Mesothelial cell of epicardium (in vitro differentiated cells): ENCODE measurements around the gene ATP6V0D1. TPM values are rescaled to one million over a fixed set of nuclear protein-coding genes. Genes with fewer than 3 reads are reported as not detected.
"Not testable (repeated sequence)": the region's sequence is repeated elsewhere in the genome, so short reads cannot be mapped to it uniquely, and the experiment has no call there.

ENCODE experiments used
- DNase-seq, 2 experiments: peaks; one replicate each; pipeline ENCODE4 v3.0.0; 2021; ENCODE audit warnings: low spot score in 2 of 2; ENCODE audit not compliant: unreplicated experiment in 2 of 2
- H3K27ac Mint-ChIP-seq: 2 replicates; pipeline ENCODE4 v1.8.0; 2021; ENCODE audit warnings: mixed read lengths
- H3K27me3 Mint-ChIP-seq: 2 replicates; pipeline ENCODE4 v1.8.0; 2021; ENCODE audit warnings: low read depth, mixed read lengths
- H3K36me3 Mint-ChIP-seq: 2 replicates; pipeline ENCODE4 v1.8.0; 2021; ENCODE audit warnings: mixed read lengths
- H3K4me1 Mint-ChIP-seq: 2 replicates; pipeline ENCODE4 v1.8.0; 2021; ENCODE audit warnings: mixed read lengths
- H3K4me3 Mint-ChIP-seq: 2 replicates; pipeline ENCODE4 v1.8.0; 2021; ENCODE audit warnings: mild to moderate bottlenecking, moderate library complexity, mixed read lengths
- H3K9me3 Mint-ChIP-seq: 2 replicates; pipeline ENCODE4 v1.8.0; 2021; ENCODE audit warnings: mixed read lengths
- total RNA-seq: library from RNA; stranded (reverse); gene quantifications from 3 replicates; pipeline ENCODE4 v1.2.1, GENCODE V29; 2021
- TF ChIP-seq, protein P1 (sequence below): fragments of 200-600 bp; sonication (generic); IDR thresholded peaks from one replicate; pipeline ENCODE4 v1.5.0; 2021; ENCODE audit warnings: antibody characterized with exemption; ENCODE audit not compliant: unreplicated experiment

ATP6V0D1 gene
- total RNA-seq, 1 donor from 2014 or later = 53.7 TPM

DNA sequence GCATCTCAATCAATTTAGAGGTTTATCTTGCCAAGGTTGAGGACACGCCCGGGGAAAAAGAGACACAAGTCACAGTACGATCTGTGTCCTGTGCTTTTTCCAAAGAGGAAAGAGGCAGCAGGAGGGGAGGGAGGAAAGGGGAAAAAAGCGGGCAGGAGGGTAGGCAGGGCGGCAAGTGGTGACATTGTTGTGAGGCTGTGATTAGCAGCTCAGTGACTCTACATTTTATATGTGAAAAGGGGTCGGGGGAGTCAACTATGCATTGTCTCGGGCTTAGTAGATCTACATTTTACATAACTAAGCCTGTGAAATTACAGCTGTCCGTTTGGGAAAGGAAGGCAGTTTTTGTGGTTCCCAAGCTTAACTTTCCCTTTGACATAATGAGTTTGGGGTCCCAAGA lies 25.5 kb upstream of the ATP6V0D1 start:
- Mint-ChIP-seq H3K36me3 (no peaks in the 10 kb centered on the region), H3K4me1 (peaks cover 2% of the 10 kb centered on the region), H3K27me3 (peaks cover 10% of the 10 kb centered on the region), H3K9me3 (no peaks in the 10 kb centered on the region), H3K27ac (no peak overlapping the region), H3K4me3 (no peak overlapping the region)
- TF ChIP-seq, protein P1, sequence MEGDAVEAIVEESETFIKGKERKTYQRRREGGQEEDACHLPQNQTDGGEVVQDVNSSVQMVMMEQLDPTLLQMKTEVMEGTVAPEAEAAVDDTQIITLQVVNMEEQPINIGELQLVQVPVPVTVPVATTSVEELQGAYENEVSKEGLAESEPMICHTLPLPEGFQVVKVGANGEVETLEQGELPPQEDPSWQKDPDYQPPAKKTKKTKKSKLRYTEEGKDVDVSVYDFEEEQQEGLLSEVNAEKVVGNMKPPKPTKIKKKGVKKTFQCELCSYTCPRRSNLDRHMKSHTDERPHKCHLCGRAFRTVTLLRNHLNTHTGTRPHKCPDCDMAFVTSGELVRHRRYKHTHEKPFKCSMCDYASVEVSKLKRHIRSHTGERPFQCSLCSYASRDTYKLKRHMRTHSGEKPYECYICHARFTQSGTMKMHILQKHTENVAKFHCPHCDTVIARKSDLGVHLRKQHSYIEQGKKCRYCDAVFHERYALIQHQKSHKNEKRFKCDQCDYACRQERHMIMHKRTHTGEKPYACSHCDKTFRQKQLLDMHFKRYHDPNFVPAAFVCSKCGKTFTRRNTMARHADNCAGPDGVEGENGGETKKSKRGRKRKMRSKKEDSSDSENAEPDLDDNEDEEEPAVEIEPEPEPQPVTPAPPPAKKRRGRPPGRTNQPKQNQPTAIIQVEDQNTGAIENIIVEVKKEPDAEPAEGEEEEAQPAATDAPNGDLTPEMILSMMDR = no peak
- no peak for DNase-seq

DNA sequence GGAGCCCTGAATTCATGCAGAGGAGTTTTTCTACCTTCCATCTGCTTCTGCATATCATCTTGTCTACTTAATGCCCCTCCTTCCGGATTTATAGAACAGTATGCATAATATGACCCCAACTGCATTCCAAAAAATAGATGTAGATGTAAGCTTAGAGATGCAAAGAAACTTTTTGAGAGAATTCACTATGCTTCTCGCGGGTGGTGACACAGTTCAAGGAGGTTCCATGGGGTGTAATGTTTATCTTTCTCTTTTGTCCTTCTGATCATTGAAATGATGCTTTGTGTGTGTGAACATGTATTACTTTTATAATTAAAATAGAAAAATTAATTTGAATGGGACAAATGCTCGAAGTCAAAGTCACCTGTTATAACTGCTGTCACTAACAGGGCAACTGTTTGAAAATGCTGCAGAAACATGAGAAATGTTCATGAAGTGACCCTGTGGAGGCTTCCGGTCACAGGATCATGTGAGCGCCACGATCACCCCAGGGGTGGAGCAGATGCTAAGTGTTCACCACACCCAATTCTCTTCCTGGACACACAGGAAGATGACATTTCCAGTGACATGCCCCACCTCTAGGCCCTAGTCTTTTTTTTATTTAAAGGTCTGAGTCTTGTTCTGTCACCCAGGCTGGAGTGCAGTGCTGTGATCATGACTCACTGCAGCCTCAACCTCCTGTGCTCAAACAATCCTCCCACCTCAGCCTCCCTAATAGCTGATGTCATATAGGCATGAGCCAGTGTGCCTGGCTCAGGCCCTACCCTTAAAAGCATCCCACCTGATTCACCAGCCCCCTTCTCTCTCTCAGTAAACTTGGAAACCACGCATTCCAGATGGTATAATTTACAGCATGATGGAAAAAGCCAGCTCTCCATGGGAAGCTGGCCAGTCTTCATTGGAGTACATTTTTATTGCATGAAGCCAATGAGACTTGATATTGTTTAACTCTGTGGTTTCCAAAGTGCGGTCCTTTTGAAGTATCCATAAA lies 23.4 kb upstream of the ATP6V0D1 start:
- Mint-ChIP-seq H3K9me3 (no peaks in the 10 kb centered on the region), H3K27ac (no peak overlapping the region), H3K4me3 (no peak overlapping the region), H3K36me3 (no peaks in the 10 kb centered on the region), H3K4me1 (peaks cover 2% of the 10 kb centered on the region), H3K27me3 (peaks cover 10% of the 10 kb centered on the region)
- DNase-seq = no peak
- TF ChIP-seq, protein P1 = no peak

DNA sequence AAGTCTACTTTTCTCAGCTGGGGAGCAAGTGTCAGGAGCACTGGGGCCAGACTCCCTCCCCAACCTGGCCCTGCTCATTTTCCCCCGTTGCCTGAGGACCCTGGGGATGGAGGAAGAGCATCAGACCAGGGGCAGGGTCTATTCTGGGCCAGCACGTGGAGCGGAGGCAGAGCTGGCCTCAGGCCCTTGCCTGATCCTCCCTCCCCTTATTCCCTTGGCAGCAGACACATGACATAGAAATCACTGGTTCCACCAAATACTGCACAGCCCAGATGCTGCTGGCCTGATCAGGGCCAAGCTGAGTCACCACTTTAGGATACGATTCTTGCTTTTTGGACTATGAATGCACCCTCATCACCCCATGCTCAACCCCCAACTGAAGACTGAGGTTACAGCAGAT lies 18.1 kb upstream of the ATP6V0D1 start:
- Mint-ChIP-seq H3K27me3 (no peaks in the 10 kb centered on the region), H3K4me3 (no peak overlapping the region), H3K36me3 (no peaks in the 10 kb centered on the region), H3K4me1 (no peaks in the 10 kb centered on the region), H3K9me3 (no peaks in the 10 kb centered on the region), H3K27ac (no peak overlapping the region)
- TF ChIP-seq, protein P1 = no peak
- DNase-seq = no peak

DNA sequence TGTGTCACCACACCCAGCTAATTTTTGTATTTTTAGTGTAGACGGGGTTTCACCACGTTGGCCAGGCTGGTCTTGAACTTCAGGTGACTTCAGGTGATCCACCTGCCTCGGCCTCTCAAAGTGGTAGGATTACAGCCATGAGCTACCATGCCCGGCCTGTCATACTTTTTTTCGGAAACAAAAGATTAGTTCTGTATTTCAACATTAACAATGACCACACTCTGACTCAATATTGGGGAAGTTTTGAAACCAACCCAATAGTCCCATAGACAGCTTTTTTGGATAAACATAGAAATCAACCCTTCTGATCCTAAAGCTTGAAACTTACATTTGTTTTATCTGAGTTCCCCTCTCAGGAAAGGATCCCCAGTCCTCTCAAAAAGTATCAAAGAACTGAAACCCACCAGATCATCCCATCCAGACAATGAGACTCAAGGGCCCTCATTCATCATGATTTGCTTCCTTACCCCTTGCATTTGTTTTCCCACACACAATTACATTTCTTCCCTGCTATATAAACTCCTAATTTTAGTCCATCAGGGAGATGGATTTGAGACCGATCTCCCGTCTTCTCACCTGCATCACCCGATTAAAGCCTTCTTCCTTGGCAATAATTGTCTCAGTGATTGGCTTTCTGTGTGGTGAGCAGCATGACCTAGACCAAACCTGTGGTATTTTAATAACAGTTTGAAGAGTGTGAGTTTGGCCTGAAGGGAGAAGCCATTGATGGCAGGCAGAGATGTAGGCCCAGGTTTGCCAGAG lies 9.6 kb upstream of the ATP6V0D1 start:
- DNase-seq = no peak
- Mint-ChIP-seq H3K27me3 (no peaks in the 10 kb centered on the region), H3K27ac (peak overlapping the region; percentile 95), H3K36me3 (peaks cover 1% of the 10 kb centered on the region), H3K4me3 (no peak overlapping the region), H3K4me1 (peaks cover 11% of the 10 kb centered on the region), H3K9me3 (no peaks in the 10 kb centered on the region)
- TF ChIP-seq, protein P1 = no peak

DNA sequence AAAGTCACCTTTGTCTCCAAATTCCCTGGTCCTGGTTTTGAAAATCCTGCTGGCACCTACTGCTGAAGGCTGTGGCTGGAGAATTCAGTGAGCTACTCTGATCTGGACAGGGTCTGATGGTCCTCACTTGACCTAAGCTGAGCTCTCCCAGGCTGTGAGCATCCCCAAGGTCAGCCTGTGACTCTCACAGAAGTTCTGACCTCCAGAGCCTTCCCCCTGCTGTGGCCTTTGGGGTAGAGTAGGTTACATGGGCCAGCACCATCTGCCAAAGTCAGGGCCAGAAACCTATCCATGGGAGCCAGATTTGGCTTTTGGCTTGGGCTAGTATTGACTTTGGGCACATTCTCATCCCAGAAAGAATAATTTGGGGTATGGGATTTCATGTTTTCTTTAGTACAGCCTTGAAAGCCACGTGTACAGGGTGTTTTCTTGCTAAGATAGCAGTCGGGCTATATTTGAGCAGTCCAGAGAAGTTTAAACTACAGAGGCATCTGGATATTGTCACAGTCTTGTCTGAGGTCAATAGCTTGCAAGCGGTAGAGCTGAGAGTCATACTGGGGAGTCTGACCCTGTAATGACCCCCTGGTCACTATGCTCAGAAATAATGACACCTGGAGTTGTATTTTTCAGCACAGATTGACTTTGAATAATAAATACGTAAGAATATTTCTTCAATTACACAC lies 8.6 kb upstream of the ATP6V0D1 start:
- peaks cover 11% of the 10 kb centered on the region for H3K4me1 Mint-ChIP-seq
- no peaks in the 10 kb centered on the region for H3K9me3 Mint-ChIP-seq
- H3K27me3 Mint-ChIP-seq = no peaks in the 10 kb centered on the region
- no peak overlapping the region for H3K4me3 Mint-ChIP-seq
- H3K27ac Mint-ChIP-seq = peak overlapping the region; percentile 95
- TF ChIP-seq, protein P1 = no peak
- H3K36me3 Mint-ChIP-seq = peaks cover 4% of the 10 kb centered on the region
- no peak for DNase-seq

DNA sequence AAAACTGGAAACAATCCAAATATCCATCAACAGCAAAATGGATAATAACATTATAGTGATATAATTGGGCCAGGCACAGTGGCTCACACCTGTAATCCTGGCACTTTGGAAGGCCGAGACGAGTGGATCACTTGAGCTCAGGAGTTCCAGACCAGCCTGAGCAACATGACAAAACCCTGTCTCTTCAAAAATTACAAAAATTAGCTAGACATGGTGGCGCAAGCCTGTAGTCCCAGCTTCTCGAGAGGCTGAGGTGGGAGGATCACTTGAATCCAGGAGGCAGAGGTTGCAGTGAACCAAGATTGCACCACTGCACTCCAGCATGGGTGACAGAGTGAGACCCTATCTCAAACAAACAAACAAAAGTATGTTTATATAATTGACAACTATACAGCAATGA lies 6.6 kb upstream of the ATP6V0D1 start:
- H3K9me3 Mint-ChIP-seq, H3K27ac Mint-ChIP-seq, H3K36me3 Mint-ChIP-seq, H3K27me3 Mint-ChIP-seq, H3K4me3 Mint-ChIP-seq, DNase-seq: not testable (repeated sequence)
- H3K4me1 Mint-ChIP-seq = peaks cover 13% of the 10 kb centered on the region
